GM18498 (cell line): ENCODE measurements around the gene BAIAP2.
"Not testable (repeated sequence)": the region's sequence is repeated elsewhere in the genome, so short reads cannot be mapped to it uniquely, and the experiment has no call there.

Source experiments
- ATAC-seq: cut with Tn5 transposase; IDR thresholded peaks from one replicate; pipeline ENCODE4 v1.9.1; 2021; ENCODE audit warnings: mild to moderate bottlenecking, moderate library complexity; ENCODE audit not compliant: unreplicated experiment

The BAIAP2 gene

DNA sequence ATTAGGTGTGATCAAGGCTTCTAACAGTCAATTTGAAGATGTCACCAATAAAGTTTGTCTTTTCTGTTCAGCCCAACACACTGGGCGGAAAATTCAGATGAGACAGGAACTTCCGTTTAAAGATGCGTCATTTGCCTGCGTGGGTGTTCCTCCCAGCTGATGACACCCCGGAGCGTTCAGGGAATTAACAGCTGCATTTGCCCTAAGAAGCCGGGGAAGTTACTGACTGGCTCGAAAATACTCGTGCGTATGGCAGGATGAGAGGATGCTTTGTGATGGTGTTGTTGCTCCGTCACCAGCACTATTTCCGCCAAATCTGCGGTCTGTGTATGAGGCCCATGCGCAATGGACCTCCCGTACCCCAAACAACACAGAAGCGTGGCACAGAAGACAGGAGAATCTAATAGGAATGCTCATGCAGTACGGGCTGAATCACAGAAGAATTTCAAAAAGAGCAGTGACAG, 118.4 kb downstream of the BAIAP2 start:
- ATAC-seq: no peak

DNA sequence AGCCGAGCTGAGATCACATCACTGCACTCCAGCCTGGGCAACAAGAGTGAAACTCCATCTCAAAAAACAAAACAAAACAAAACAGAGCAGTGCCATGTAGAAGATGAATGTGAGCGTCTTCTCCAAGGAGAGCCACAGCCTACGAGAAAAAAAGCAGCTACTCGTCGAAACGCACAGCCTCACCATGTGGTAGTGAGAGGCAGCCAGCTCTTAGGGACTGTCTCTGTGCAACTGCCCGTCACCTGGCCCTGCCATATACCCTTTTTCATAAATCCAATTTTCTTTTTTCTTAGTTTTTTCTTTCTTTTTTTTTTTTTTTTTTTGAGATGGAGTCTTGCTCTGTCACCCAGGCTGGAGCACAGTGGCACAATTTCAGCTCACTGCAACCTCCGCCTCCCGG, 119.1 kb downstream of the BAIAP2 start:
- ATAC-seq: not testable (repeated sequence)

DNA sequence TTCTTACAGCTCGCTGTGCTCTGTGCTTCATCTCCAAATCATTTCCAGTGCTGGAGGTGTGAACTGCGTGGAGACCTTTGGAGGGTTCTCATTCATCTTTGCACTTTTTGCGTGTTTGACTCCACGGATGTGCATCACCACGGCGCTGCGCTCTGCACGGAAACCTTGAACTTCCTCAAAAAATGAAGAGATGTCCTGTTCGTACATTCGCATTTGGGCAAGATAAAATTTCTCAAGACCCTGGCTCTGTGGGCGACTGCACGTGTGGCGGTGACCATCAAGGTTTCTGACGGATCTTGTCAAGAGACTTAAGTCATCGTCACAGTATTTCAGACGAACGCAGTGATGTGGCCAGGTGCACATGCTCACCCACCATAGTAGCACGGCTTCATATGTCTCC, 120.0 kb downstream of the BAIAP2 start:
- ATAC-seq: no peak

DNA sequence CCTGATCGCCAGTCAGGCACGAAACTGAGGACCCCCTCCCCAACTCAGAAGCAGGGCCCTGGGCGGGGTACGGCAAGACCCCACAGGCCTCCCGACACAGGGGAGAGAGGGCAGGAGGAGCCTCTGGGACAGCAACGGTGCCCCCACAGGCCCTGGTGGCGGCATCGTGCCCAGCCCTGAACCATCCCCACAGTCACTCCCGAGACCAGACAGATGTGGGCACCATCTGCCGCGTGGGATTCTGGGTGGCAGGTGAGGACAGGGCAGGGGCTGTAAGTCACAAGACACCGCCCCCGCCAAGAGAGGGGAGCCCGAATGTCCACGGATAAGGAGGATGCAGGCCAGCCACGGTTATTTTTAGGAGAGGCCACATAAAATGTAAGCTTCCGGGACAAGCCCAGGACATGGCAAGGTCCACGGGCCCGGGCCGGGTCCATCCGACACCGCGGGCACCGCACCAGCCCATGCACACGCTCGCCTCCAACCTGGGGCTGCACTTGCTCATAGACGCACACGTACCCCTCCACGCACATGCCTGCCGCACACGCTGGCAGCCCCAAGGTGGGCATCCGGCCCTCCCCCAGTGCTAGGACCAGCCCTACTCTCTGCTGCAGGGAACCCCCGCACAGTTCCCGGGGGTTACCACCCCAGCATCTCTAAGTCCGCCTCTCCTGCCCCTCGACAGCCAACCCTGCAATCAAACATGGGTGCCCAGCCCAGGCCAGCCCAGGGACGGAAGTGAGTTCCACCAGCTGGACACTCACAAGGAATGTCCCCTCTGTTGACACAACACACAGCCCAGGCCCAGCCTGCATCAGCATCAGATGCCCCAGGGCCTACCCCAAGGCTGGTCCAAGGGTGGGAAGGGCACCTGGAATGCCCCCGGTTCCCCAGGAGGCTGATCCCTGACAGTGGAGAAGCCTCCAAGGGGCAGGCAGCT, 122.2 kb downstream of the BAIAP2 start:
- ATAC-seq: no peak

DNA sequence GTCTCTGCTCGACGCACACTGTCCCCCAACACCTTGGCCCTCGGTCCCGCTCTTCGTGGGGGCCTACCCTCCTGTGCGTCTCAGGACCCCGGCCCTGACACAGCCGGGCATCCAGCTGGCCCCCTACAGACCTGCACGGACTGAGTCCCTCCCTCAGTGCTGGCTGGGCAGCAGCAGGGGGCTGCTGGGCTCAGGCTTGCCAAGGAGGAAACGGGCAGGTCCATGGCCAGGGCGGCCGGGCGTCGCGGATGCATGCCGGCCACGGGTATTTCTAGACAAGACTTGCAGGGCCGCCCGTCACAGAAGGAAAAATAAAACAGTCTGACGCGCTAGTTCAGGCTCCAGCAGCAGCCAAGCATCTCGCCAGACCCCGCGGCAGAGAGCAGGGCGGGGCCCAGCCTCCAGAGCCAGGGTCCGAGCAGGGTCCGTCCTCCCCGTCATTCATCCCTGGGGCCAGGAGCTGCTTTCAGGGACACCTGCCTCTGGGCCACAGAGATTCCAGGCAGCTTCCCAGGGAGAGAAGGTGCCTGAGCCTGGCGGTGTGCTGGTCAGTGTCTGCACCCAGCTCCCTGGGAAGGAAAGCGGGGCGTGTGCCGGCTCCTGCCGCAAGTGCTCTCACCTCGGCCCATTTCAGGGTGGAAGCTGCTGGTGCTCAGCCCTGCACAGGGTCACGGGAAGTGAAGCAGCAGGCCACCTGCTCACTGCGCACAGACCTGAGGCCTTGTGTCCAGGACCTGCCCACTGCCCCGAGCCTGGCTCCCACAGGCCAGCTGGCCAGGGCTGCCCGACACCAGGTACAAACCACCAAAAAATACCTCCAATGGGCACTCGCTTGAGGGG, 123.1 kb downstream of the BAIAP2 start:
- no peak for ATAC-seq

DNA sequence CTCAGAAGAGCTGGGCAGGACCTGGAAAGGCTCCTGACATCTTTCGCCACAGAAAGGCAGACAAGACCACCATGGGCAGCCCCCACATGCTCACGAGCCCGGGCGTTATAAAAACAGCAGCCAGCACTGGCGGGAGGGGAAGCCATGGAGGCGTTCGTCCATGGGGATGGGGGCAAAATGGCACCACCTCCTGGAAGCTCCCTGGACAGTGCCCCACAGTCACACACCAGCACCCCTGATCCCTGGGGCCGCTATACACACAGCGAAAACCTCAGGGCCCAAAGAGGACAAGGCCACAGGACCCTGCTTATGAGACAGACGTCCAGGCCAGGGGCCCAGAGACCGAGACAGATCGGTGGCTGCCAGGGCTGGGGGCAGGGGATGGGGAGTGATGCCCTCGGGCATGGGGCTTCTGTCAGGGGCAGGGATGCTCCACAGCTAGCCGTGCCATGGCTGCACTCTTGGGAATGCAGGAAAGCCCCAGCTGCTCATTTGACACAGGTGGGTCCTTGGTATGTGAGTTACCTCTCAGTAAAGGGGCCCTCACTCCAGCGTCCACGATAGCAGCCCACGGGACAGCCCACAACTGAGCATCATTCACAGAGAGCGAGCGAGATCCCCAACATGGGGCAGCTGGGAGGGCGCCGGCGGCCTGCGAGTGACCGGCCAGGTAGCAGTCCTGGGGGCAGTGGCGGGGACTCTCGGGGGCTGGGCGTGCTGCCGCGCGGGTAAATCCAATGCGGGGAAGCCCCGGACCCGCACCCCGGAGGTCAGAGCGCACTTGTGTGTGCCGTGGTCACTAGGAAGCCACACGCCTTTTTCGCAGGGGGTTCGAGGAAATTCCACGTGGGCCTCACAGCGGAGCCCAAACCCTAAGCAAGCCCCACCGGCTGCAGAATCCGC, 124.0 kb downstream of the BAIAP2 start:
- no peak for ATAC-seq

DNA sequence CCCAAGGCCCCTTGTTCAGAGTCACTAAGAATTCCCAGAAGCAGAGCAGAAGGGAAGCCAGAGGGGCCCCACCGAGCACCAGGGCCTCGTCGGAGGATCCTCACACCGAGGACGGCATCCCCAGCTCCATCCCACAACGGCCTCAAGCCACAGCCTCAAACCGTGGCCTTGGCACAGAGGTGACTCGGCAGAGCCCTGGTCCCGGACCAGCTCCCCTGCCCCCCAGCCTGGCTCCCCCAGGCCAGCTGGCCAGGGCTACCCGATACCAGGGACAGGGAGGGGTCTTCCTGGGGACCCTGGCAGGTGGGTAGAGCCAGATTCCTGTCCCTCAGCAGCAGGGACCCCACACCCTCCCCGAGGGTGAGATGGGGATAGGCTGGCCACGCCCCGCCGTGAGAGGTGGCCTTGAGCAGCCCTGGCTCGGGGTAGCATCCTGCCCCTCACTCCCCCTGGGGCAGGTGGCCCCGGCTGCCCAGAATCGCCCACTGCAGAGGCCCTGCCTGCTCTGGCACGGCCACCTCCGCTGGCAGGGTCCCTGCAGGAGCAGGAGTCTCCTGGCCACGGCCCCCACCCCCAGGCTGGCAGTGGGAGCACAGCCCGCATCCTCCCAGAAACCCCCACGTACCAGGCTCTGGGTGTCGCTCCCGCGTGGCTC, 124.8 kb downstream of the BAIAP2 start:
- no peak for ATAC-seq

DNA sequence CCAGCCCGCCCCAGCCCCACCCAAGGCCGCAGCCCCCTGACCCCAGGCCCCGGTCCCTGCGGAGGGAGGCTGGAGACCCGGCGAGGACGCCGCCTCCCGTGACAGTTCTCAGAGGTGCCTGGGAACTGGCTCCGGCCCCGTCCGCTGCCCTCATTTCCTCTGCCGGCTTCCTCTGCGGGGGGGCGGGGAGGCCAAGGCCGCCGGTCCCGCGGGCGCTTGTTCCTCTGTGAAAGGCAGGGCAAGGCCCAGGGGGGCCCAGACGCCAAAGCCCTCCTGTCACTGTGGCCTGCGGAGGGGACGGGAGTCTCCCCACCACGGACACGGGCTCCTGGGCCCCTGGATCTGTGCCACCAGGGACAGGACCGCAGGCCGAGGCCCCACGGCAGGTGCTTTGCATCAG, 125.4 kb downstream of the BAIAP2 start:
- no peak for ATAC-seq

DNA sequence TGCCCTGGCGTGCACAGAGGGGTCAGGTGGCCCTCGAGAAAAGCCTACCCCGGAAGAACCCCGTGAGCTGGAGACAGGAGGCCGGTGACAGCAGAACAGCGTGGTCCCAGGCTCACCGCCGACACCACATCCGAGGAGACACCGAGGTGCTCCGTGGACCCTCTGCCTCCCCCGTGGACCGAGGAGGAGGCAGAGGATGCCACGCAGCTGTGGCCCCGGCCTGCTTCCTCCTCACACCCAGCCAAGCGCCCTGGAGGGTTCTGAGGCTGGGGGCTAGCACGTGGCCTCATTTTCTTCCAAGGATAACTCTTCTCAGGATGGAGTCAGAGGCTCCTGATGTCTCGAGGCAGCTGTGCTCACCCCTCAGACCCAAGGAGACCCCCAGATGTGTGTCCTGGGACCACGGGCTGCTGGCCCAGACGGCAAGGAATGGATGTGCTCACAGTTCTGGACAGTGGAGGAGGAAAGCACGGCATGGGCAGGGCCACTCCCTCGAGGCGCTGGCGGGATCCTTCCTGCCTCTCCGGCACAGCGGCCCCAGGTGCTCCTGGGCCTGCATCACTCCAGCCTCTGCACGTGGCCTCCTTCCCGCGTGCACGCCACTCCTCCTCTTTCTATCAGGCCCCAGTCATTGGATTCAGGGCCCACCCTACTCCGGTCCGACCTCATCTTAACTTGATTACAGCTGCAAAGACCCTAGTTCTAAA, 125.9 kb downstream of the BAIAP2 start:
- ATAC-seq: no peak

DNA sequence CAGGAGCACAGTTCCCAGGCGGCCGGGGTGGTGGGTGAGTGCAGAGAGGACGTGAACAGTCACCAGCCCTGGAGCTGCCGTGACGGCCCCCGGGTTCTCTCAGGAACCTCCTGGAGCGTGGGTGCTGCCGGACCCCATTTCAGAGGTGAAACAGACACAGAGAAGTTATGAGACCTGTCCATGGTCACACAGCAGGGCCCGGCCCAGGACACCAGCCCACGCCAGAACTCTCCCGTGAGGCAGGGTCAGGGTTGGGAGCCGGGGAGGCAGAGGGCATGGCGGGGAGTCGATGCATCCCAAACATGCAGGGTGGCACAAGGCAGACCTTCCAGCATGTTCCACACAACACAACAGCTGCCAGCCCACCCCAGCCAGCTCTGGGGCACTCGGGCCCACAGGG, 126.6 kb downstream of the BAIAP2 start:
- no peak for ATAC-seq

DNA sequence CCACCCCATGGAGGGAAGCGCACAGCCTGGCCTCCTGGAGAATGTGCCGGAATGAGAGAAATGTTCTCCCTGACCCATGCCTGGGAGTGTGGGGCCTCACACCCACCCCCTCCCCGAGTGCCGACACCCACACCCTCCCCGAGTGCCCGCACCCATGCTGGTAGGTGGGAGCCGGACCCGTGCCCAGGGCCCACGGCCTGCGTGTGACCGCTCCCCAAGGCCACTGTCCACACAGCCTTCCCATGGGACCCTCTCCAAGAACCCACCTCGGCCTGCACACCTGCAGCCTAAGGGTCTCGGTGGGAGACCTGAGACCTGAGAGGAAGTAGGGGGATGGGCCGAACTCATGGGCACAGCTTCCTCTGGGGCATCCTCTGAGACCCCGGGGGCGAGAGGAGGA, 127.0 kb downstream of the BAIAP2 start:
- no peak for ATAC-seq

DNA sequence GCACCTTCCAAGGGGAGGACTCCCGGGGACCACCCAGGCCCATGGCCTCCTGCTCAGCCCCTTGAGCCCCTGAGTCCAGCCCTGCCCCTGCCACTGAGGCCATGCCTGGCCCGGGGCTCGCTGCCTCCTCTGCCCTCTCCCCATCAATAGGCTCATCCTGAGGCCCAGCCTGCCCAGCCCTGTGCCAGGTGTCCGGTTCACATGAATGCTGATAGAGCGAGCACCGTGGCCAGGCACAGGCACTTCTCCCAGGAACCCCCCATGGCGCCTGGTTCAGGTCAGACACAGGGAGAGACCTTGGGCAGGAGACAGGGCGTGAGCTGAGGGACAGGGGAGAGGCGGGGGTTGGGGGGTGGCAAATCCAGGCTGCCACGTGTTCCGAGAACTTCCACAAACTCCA, 127.5 kb downstream of the BAIAP2 start:
- ATAC-seq: no peak

DNA sequence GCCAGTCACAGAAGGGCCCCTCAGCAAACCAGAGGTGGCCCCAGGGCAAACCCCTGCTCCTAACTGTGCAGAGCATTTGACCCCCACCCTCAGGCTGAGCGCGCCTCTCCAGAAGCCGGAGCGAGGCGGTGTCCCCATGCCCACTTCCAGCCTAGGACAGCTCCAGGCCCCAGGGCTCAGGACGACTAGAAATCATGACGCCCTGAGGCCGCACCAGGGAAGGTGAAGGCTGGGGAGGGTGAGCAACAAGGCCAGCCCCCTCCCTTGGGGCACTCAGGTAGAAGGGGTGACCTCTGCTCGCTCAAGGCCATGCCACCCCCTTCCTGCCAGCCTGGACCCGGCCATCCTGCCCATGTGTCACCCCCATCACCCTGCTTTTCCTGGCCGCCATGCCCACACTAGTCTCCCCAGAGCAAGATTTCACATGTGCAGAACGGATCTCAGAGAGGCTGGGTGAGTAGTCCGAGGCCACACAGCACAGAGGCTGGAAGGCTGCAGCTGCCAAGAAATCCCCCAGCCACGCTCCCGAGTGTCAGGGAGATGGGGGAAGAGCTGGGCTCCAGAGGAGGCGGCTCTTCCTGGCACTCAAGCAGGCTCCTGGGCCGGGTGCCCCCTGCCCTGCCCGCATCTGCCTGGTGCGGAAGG, 128.2 kb downstream of the BAIAP2 start:
- ATAC-seq: no peak

DNA sequence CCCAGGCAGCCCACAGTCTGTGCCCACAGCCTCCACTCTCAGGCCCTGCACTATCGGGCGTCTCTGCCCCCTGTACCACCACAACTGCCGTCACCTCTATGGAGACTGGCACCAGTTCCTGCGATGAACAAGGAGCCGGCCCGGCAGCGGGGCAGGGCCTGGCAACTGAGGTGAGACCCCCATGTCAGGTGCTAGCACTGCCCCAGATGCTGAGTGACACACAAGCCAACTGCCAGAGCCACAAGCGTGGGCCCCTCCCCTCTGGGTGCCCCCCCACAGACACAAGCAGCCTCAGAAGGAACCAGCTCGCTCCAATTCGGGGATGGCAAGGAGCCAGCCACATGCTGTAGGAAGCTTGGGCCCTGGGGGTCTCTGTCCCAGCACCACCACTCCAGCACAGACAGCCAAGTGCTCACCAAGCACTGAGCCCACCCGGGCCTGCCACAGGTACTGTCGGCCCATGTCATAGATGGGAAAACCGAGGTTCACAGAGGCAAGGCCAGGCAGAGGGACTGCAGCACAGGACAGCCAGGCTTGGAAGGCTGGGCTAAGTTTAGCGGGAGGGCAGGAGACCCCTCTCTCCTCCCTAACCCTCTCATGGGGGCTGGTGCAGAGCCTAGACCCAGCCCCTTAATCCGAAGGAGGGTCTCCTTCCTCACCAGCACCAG, 128.9 kb downstream of the BAIAP2 start:
- ATAC-seq: no peak

DNA sequence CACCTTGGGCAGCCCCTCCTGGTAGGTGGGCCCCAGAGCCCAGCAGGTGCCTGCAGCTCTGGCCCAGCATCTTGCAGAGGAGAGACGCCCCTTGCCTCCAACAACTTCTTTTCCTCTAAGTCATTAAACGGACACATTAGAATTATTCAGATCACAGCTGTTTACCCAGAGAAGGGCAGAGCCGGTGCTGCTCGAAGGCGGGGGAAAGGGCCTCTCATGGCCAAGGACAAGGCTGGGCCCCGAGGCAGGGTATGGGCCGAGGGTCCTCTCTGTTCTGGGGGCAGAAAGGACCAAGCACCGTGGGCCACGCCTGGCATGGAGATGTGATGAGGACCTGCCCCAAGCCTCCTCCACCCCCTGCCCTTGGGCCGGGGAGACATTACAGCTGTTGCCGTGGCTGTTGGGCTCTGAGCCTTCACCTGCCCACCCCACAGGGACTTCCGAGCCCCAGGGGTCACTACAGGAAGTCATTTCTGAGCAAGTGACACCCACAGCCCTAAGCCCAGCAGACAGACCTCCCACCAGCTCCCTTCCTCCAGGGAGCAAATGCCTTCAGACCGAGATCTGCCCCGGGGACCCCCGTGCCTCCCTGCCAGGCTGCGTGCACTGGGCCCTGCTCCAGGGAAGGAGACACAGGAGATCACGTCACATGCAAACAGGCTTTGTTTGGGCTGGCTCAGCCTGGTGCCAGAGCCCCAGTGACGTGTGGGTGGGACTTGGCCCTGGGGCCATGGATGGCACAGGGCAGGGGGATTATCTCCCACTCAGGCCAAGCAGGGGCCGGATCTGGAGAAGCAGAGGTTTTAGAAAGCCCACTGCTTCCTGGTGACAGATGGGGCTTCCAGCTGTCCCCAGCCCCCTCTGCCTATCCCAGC, 129.7 kb downstream of the BAIAP2 start:
- ATAC-seq: no peak

DNA sequence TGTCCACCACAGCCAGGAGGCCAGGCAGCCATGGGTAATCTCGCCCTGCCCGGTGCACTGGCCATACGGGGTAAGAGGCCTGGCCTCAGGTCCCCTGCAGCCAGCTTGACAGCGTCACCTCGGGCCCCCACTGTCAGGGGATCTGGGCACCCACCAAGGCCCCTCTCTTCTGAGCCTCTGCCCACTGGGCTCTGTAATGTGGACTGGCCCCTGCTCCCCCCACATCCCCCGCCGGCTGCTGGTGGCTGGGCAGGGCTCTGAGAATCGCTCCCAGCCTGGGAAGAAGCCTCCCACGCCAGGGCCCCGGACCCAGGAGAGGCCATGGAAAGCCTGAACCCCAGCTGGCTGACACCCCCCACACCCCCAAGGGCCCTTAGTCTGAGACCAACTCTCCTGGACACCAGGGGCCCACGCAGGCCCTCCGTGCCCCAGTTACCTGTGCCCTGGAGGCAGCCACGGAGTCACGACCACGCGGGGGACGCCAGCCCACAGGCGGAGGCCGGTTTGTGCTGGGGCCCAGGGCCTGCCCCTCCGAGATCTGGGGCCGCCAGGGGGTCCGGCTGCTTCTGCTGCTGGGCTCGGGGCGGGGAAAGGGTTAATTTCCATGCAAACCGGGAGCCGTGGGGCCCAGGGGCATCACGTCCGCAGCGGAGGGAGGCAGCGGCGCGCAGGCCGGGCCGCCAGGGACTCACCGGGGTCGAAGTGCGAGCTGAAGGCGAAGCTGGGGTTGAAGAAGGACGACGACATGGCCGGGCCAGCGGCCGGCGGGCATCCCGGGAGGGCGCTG, 130.5 kb downstream of the BAIAP2 start, which contains the start of gene PVALEF:
Gene PVALEF, plus strand, starts transcription at position 262 of the 787 bp plus-strand sequence. CDS start 15,720 bp downstream, outside the sequence.
- ATAC-seq: no peak

DNA sequence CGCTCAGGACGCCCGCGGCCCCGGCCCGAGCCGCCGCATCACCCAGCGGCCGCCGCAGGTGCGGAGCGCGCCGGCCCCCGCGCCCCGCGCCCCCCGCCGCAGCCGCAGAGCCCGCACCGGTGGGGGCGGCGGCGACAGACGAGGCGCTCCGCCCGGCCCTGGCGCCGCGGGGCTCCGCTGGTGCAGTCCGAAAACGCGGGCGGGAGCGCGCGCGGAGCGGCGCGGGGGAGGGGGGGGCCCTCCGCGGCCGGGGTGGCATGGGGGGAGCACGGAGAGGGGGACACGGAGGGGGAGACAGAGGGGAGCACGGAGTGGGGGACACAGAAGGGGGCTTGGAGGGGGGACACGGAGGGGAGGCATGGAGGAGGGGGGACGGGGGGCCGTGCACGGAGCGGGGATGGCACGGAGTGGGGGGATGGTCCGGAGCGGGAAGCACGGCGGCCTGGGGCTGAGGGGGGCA, 131.1 kb downstream of the BAIAP2 start, which contains the start of gene AATK:
Gene AATK, minus strand, starts transcription at position 189 of the 460 bp plus-strand sequence. CDS start 229 bp downstream, outside the sequence.
- ATAC-seq: no peak
